ENCODE measurements around the gene CUEDC2. TPM values are rescaled to one million over a fixed set of nuclear protein-coding genes. Genes with fewer than 3 reads are reported as not detected.

CUEDC2 gene
- total RNA-seq, 4 donors from 2014 or later, result 5.2 to 35.2 (median 33.5) TPM

DNA sequence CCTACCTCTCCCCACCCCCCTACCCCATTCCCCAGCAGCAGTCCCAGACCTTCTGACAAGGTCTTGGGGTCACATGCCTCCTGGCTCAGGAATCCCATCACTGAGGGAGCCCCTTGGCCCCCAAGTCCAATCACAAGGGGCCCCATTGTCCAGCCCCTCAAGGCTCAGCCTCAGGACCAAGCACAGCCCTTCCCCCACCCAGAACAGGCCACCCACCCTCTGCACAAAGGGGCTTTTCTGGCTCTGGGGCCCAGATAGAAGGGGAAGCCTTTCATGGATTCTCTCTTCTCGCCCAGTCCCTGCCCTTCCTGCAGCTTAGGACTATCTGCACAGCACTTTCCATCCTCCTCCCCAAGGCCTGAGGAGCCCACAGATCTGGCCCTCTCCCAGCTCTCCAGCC, 6.9 kb downstream of the CUEDC2 start:
- intact Hi-C loops (cut with DNase I; ENCODE audit: low total_unique reads), result no loop called here
- Histone ChIP-seq H3K27ac (no peak overlapping the region), H3K4me3 (no peak overlapping the region), H3K27me3 (no peaks in the 10 kb centered on the region), H3K9me3 (no peaks in the 10 kb centered on the region), H3K4me1 (peaks cover 10 to 20% (median 16%) of the 10 kb centered on the region in 4 donors), H3K36me3 (peaks cover 0 to 8% (median 0%) of the 10 kb centered on the region in 4 donors)
- no peak for DNase-seq
- in situ Hi-C loops (cut with MboI; ENCODE audit: low pct_ligation_motif_present in 1 of 4, low pct_unique_long_range_greater_than_20kb in 1 of 4, low sequenced_read_pairs in 3 of 4), result no loop called here
- no peak for TF ChIP-seq EP300 (IDR thresholded peaks at IDR 0.05; ENCODE audit: low read depth)
- no peak for TF ChIP-seq POLR2A (IDR thresholded peaks at IDR 0.05)
- TF ChIP-seq POLR2AphosphoS5 (IDR thresholded peaks at IDR 0.05), result no peak
- TF ChIP-seq, protein P1, sequence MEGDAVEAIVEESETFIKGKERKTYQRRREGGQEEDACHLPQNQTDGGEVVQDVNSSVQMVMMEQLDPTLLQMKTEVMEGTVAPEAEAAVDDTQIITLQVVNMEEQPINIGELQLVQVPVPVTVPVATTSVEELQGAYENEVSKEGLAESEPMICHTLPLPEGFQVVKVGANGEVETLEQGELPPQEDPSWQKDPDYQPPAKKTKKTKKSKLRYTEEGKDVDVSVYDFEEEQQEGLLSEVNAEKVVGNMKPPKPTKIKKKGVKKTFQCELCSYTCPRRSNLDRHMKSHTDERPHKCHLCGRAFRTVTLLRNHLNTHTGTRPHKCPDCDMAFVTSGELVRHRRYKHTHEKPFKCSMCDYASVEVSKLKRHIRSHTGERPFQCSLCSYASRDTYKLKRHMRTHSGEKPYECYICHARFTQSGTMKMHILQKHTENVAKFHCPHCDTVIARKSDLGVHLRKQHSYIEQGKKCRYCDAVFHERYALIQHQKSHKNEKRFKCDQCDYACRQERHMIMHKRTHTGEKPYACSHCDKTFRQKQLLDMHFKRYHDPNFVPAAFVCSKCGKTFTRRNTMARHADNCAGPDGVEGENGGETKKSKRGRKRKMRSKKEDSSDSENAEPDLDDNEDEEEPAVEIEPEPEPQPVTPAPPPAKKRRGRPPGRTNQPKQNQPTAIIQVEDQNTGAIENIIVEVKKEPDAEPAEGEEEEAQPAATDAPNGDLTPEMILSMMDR (IDR thresholded peaks at IDR 0.05), result no peak
- WGBS, 2 donors (ENCODE audit: low coverage in 1 of 2), result 95% methylated on average over 1 of the region's 1 CpG; no CpG with 5 or more reads in 1 of the 2 donors

DNA sequence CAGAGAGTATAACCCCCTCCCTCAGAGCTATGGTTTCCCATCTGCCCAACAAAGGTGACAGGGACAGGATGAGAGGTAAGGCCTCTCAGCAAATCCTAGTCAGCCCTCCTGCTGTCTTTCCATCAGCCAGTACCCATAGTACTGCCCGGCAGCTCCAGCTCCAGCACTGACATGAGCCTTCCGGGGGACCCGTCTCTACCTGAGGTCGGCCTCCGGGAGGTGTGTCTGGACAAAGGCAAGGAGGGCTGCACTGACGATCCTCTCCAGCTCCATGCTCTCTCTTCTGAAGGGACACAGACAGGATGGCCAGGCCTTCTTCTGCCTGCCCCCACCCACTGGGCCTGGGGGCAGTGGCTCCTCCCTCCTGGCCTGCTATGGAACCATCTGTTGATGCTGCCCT, 7.5 kb downstream of the CUEDC2 start:
- H3K4me1 ChIP-seq, result peaks cover 15 to 25% (median 20%) of the 10 kb centered on the region in 4 donors
- 89% methylated on average over 6 of the region's 6 CpGs; no CpG with 5 or more reads in 1 of the 2 donors for WGBS, 2 donors (ENCODE audit: low coverage in 1 of 2)
- peaks cover 0 to 8% (median 0%) of the 10 kb centered on the region in 4 donors for H3K36me3 ChIP-seq
- in situ Hi-C loops (cut with MboI; ENCODE audit: low pct_ligation_motif_present in 1 of 4, low pct_unique_long_range_greater_than_20kb in 1 of 4, low sequenced_read_pairs in 3 of 4), result no loop called here
- no peak overlapping the region for H3K4me3 ChIP-seq
- H3K27me3 ChIP-seq, result no peaks in the 10 kb centered on the region
- no peak for TF ChIP-seq EP300 (IDR thresholded peaks at IDR 0.05; ENCODE audit: low read depth)
- TF ChIP-seq, protein P1 (IDR thresholded peaks at IDR 0.05), result no peak
- TF ChIP-seq POLR2A (IDR thresholded peaks at IDR 0.05), result no peak
- no peak for TF ChIP-seq POLR2AphosphoS5 (IDR thresholded peaks at IDR 0.05)
- no peak overlapping the region for H3K27ac ChIP-seq
- intact Hi-C loops (cut with DNase I; ENCODE audit: low total_unique reads), result no loop called here
- H3K9me3 ChIP-seq, result no peaks in the 10 kb centered on the region
- DNase-seq, result no peak

DNA sequence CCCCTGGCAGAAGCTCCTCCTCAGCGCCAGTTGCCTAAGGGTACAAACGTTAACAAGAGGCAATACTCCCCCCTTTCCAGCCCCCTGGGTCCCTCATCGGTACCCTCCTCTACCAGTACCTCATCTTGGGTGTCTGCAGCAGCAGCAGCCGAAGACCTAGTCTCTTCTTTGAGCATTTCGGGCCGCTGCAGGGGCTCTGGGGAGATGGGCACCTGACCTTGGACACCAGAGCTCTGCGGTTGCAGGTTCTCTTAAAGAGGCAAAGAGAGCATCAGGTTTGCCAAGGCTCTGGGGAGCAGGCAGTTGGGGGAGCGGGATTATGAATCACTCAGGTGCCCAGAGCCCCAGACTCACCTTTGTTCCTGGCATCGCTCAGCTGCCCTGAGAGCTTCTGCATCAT, 8.2 kb downstream of the CUEDC2 start:
- WGBS, 2 donors (ENCODE audit: low coverage in 1 of 2), result 84 to 85% methylated on average over 4 to 9 of the region's 9 CpGs
- peaks cover 0 to 8% (median 0%) of the 10 kb centered on the region in 4 donors for H3K36me3 ChIP-seq
- in situ Hi-C loops (cut with MboI; ENCODE audit: low pct_ligation_motif_present in 1 of 4, low pct_unique_long_range_greater_than_20kb in 1 of 4, low sequenced_read_pairs in 3 of 4), result no loop called here
- H3K9me3 ChIP-seq, result no peaks in the 10 kb centered on the region
- intact Hi-C loops (cut with DNase I; ENCODE audit: low total_unique reads), result no loop called here
- TF ChIP-seq POLR2AphosphoS5 (IDR thresholded peaks at IDR 0.05) (no peak), EP300 (IDR thresholded peaks at IDR 0.05; ENCODE audit: low read depth) (no peak), POLR2A (IDR thresholded peaks at IDR 0.05) (no peak)
- TF ChIP-seq, protein P1 (IDR thresholded peaks at IDR 0.05), result no peak
- peaks cover under 1% of the 10 kb centered on the region for H3K27me3 ChIP-seq
- H3K27ac ChIP-seq, result no peak overlapping the region
- no peak for DNase-seq
- H3K4me3 ChIP-seq, result no peak overlapping the region
- H3K4me1 ChIP-seq, result peaks cover 23 to 33% (median 28%) of the 10 kb centered on the region in 4 donors

DNA sequence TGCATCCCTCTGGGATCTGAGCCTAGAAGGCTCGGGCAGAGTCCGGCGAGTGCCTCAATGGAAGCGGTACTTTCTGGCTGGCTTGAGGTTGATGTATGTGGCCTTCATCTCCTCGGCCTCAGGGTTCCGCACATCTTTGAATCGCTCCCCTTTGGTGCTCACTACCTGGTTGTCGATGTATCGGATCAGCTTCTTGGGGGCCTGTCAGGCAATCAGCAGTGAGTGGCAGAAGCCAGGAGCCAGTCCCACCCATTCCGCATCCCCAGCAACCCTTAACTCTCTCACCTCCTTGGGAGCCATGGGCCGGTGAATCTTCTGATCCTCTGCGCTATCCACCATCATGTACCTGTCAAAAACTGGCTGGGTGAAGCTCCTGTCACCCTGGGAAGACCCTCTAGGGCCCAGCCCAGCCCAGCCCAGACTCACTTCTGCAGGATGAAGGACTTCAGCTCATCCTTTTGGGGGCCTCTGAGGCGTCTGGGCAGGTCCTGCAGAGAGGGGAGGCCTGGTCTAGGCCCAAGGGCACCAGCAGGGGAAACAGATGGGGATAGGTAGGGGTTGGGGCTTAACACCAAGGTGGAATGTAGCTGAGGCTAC, 8.9 kb downstream of the CUEDC2 start:
- Histone ChIP-seq H3K27me3 (peaks cover 7% of the 10 kb centered on the region), H3K36me3 (peaks cover 0 to 8% (median 0%) of the 10 kb centered on the region in 4 donors), H3K9me3 (no peaks in the 10 kb centered on the region), H3K4me3 (peak overlapping the region in 1 of 4 donors; percentile 77), H3K4me1 (peaks cover 26 to 35% (median 32%) of the 10 kb centered on the region in 4 donors), H3K27ac (peak overlapping the region in 3 of 4 donors; percentile 94 to 96 (median 94))
- intact Hi-C loops (cut with DNase I; ENCODE audit: low total_unique reads) (no loop called here), in situ Hi-C loops (cut with MboI; ENCODE audit: low pct_ligation_motif_present in 1 of 4, low pct_unique_long_range_greater_than_20kb in 1 of 4, low sequenced_read_pairs in 3 of 4) (no loop called here)
- DNase-seq, result no peak
- WGBS, 2 donors (ENCODE audit: low coverage in 1 of 2), result 84 to 92% methylated on average over 6 to 13 of the region's 13 CpGs
- TF ChIP-seq EP300 (IDR thresholded peaks at IDR 0.05; ENCODE audit: low read depth) (no peak), POLR2AphosphoS5 (IDR thresholded peaks at IDR 0.05) (no peak), POLR2A (IDR thresholded peaks at IDR 0.05) (no peak)
- TF ChIP-seq, protein P1 (IDR thresholded peaks at IDR 0.05), result no peak

Measured in transverse colon (tissue), 4 donors.